HG03342 (cell line): Measurements from ENCODE around the gene SNTN.
"Not testable (repeated sequence)": the region's sequence is repeated elsewhere in the genome, so short reads cannot be mapped to it uniquely, and the experiment has no call there.

Experiments
- ATAC-seq: cut with Tn5 transposase; IDR thresholded peaks from one replicate; pipeline ENCODE4 v1.9.1; 2021; ENCODE audit warnings: mild to moderate bottlenecking, moderate library complexity; ENCODE audit not compliant: unreplicated experiment

Gene SNTN

DNA sequence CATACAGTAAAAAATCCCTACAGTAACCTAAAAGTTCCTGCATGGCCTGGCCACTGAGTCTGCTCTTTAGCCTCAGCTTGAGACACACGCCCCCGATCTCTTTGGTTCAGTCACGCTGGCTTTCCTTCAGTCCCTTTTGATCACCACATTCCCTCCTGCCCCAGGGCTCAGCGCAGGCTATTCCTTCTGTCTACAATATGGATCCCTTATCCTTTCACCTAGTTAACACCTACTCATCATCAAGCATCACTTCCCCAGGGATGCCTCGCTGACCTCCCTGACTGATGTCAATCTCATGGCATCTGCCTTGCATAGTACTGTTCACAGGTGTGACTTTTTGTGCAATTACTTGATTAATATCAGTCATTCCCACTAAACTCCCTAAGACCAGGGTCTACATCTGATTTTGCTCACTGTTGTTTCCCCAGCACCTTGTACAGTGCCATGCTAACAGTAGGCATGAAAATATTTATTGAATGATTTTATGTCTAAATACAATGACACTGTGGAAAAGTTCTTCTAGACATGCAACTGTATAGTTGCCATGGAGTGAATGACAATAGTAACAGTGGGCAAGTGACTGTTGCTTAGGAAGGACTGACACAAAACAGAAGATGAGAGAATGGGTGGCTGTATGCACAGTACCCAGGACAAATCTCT lies at the start of gene SNTN:
Gene SNTN (plus strand): TSS at position 610 of the 660 bp plus-strand sequence. CDS start 13 bp downstream, at position 623.
- ATAC-seq, result no peak

DNA sequence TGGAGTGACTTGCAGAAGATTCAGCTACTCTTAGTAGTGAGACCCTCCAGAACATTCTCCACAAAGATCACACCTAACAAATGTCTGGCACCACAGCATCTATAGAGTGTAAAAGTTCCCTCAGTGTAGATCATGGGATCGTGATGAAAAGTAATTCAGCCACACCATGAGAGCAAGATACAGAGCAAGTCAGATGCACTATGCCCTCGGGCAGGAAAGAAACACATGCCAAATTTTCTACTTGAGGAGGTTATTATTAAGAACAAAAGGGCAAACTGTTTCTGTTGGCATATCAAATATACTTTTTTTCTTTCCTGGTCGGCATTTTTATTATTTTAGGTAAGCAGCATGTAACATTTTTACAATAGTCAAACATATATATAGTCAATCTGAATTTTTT lies 44.8 kb upstream of the SNTN start:
- ATAC-seq, result no peak

DNA sequence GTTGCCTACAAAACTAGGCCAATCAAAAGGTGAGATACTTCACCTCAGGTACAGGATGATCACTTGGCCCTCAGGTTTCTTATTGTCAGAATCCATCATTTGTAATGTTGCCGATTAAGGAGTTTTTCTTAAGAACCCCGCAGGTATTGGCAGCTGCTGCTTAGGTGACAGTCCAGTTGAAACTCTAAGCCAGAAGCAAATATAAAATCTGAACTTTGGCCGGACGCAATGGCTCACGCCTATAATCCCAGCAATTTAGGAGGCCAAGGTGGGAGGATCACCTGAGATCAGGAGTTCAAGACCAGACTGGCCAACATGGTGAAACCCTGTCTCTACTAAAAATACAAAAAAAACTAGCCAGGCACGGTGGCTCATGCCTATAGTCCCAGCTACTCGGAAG lies 43.1 kb upstream of the SNTN start:
- no peak for ATAC-seq

DNA sequence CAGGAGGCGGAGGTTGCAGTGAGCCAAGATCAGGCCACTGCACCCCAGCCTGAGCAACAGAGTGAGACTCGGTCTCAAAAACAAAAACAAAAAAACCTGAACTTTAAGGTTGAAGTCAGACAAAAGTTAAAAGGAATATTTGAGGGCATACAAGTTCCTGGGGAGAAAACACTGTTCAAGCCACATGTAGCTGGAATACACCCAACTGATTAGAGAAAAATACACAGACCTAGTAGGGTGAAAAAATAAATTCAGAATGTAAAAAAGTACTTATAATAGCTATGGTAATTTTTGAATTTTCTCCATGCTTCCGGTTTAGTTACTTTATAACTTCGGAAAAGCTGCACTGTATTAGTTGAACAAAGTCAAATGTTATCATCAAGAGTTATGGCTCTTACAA lies 42.6 kb upstream of the SNTN start:
- no peak for ATAC-seq

DNA sequence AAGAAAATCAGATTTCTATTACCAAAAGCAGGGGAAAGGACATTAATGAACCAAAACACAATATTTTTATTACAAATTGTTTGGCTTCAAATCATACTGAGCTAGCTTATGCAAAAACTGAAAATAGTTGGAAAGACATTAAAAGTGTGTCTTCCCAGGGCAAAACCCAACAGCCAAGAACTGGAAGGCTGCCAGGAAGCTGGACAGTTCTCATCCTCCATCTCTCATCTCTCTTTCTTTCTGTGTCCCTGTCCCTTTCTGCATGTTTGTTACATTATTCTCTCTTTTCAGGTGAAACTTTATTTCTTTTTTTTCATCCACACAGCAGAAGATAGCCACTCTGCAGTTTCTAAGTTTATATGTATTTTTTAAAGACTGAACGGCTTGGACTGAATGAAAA lies 41.1 kb upstream of the SNTN start:
- no peak for ATAC-seq

DNA sequence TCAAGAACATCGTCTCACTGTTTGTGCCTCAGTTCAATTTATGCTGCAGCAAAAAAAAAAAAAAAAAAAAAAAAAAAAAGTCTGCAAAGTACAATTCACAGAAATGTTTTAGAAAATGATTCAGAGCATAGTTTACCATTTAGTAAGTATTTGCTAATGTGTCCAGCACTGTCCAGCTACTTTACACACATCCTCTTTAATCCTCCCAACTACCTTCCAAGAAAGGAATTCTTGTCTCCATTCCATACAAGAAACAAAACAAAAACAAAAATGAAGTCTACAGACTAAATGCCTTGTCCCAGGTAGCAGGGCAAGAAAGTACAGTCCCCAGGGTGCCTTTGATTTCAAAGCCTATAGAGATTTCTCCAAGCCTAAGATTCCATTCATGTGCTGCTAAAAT lies 38.9 kb upstream of the SNTN start:
- no peak for ATAC-seq

DNA sequence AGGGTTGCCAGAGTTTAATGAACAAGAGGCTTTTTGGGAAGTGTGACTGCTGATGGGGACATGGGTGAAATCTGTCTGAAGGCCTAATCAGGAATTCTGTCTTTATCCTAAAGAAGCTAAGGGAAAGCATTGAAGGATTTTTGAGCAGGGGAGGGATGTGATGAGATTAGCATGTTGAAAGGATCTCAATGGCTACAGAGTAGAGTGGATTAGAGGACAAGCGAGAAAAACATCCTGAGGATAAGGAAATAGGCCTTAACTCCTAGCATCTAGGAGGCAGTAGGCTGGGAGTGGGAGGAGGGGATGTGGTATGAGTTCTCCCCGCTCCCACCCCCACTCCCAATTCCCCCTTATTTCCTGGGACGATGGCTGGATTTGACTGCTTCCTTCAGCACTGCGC lies 35.1 kb upstream of the SNTN start:
- no peak for ATAC-seq

DNA sequence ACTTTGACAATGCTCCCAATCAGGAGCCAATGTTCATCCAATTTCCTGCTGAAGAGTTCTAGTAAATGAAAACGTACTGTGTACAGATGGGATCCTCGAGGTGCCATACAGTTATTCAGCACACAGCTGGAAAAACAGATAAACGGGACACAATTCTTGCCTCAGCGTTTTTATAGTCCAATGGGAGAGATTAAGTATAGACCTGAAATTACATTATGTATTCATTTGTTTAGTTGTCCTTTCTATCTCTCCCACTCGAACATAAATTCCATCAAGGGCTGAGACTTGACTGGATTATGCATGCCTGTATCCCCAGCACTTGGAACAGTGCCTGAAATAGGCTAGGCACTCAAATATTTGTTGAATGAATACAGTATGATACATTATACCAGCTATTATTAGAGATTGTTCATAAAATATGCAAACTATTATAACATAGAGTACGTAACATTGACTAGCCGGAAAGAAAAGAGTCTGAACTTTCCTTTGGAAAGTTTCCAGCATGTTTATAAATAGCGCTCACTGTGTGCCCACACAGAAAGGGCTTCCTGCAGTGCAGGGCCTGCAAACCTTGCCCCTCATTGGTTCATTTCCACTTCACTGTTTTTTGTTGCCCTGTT lies 27.4 kb upstream of the SNTN start:
- no peak for ATAC-seq

DNA sequence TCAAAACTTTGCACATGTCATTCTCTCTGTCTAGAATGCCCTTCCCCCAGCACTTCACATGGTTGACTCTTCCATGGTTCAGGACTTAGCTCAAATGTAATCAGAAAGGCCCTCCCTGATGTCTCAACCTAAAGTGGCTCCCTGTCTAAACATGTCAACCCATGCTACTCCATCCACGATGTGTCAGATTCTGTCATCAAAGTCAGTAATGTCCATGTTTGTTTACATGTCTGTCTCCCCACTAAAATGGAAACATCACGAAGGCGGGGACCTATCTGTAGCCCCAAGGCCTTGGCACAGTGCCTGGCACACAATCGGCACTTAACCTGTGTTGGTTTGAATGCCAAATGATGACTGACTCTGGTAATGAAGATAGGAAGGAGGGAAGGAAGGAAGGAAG lies 20.8 kb upstream of the SNTN start:
- no peak for ATAC-seq

DNA sequence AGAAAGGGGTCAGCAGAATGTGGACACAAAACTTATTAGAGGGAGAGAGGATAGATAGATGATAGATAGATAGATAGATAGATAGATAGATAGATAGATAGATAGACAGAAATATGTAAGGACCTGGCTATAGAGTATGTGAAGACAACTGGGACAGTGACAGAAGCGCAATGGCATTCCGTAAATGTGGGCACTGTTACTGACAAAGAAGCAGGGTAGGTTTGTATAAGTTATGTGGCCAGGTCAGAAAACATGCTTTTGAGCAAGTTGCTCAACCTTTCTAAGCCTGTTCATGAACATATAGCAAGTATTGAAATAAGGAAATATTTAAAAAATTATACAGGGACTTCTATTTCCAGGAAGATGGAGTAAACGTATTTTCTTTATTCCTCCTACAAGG lies 17.3 kb upstream of the SNTN start:
- ATAC-seq, result no peak

DNA sequence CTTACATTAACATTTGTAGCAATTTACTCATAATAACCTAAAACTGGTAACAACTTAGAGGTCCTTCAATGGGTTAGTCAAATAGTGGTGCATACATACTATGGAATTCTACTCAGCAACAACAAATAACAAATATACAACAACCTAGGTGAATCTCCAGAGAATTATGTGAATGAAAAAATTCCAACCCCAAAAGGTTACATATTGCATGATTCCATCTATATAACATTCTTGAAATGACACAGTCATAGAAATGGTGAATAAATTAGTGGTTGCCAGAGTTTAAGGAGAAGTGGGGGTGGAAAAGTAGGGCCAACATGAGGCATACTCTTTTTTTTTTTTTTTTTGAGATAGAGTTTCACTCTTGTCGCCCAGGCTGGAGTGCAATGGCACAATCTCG lies 12.7 kb upstream of the SNTN start:
- ATAC-seq, result no peak

DNA sequence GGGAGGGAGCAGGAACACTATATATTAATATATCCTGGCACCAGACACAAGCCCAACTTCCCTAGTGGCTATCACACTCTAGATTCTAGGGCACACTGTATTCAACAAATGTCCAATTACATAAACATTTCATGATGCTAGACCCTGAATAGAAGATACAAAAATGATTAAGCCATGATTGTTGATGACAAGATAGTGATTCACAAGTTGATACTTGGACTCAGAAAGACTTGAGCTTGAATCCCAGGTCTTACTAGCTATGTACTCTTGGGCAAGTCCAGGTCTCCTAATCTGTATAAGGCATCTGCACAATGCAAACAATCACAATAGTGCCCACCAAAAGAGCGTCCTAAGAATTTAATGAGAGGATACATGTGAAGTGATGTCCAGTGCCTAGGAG lies 10.0 kb upstream of the SNTN start:
- no peak for ATAC-seq

DNA sequence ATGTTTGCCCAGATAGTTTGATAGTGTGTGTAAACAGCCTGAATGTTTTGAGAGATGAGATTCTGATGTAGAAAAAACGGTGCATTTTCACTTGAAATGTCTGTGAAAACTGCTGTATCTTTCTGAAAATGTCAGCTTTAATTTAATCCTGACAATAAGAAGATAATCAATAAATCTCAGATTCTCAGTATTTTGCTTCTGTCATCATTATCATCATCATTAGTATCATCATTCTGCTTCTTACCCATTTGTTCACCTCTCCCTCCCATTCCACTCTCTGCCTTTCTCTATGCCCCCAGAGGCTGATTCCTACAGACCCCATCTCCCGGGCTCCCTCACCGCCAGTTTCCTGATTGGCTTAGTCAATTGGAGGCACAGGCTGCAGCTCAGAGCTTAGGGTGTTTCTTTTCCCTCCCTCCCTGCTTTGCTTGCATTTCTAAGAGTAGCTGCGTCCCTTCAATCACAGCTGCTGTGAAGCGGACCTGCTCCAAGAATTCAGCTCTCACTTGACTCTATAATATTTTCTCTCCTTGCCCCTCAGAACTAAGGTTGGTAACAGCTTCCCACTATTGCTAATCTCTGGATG lies 8.2 kb upstream of the SNTN start:
- ATAC-seq, result no peak

DNA sequence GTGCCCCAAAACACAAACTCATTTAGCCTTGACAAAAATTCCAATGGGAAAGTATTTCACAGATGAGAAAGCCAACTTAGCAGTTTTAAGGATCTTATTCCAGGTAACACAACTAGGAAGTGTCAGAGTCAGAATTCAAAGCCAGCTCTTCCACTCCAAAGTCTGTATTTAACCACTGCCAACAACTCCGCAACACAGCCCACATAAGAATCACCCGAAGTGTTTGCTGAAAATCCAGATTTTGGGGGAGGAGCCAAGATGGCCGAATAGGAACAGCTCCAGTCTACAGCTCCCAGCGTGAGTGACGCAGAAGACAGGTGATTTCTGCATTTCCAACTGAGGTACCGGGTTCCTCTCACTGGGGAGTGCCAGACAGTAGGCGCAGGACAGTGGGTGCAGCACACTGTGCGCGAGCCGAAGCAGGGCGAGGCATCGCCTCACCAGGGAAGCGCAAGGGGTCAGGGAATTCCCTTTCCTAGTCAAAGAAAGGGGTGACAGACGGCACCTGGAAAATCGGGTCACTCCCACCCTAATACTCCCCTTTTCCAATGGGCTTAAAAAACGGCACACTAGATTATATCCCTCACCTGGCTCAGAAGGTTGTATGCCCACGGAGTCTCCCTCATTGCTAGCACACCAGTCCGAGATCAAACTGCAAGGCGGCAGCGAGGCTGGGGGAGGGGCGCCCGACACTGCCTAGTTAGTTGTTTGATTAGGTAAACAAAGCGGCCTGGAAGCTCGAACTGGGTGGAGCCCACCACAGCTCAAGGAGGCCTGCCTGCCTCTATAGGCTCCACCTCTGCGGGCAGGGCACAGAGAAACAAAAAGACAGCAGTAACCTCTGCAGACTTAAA lies 7.3 kb upstream of the SNTN start:
- not testable (repeated sequence) for ATAC-seq

DNA sequence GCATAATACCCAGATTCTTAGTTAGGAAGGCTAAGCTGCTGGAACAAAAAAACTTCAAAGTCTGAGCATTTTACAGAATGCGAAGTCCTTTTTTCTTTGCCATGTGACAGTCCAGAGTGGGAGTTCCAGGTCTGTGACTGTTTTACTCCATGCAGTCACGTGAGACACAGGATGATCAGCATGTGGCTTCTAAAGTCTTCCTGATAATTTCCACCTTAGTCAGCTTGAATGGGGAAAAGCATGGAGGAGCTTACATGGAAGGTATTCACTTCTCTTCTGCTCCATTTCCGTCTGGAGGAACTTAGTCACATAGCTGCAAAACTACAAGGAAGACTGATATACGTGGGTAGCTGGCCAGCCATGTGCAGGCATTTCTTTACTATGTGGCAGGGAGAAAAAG lies 1.7 kb downstream of the SNTN start:
- ATAC-seq, result no peak

DNA sequence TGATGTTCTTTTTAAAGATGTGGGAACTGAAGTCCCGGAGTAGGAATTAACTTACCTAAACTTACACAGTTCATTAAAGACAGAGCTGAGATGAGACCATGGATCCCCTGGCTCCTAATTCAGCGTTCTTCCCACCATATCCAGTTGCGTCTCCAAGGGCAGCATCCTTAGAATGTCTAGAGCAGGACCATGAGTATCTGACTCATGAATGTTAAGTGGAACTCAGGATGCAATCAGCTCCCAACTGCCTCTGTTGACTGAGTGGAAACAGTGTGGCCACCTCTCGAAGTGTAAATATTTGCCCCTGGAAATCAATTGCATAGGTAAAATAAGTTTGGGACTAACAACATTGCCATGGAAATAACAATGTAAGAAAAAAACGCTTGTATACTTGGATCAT lies 2.5 kb downstream of the SNTN start:
- ATAC-seq, result no peak

DNA sequence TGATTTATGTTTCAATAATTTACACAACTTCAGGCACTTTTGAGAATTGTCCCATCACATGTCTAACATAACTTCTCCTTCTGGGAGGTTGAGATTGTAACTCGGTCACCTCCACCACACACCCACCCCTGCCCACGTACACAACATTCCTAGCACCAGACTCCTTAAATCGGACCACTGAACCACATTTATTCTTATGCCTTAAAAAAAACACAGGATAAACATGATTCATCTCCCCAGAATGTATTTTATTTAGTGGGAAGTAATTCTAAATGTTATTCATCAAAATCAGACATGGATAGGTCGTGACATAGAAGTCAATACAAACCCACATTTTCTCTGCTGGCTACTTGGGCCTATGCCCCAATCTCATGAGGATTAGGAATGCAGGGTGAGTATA lies 3.0 kb downstream of the SNTN start:
- ATAC-seq, result no peak

DNA sequence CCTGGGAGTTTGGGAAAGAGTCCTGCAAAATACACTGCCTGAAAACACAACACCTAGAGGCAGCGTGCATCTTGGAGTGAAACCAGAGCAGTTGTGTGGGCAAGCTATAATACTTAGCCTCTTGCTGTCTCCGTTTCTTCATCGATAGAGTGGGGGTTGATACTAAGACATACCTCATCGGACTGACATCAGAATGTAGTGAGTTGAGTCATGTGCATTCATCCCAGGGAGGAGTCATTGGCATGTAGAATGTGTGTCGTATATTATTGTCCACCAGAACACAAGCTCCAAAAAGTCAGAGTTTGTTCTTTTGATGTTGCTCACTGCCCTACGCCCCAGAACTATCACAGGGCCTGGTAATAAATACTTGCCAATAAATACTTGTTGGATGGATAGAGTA lies 4.3 kb downstream of the SNTN start:
- no peak for ATAC-seq

DNA sequence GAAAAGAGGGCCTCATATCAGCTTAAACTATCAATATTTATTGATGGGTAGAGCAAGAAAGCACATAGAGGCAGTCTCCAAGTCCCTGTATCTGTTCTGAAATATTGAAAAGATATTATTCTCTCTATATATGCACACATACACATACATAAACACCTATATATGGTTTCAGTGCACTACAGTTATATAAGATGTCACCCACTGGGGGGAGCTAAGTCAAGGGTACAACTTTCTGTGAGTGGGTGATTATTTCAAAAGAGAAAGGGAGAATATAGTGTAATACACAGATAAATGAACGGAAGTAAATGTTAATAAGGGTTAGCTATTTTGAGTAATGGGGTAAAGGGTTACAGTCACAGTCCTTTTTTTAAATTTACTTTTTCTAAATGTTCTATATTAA lies 8.8 kb downstream of the SNTN start:
- no peak for ATAC-seq

DNA sequence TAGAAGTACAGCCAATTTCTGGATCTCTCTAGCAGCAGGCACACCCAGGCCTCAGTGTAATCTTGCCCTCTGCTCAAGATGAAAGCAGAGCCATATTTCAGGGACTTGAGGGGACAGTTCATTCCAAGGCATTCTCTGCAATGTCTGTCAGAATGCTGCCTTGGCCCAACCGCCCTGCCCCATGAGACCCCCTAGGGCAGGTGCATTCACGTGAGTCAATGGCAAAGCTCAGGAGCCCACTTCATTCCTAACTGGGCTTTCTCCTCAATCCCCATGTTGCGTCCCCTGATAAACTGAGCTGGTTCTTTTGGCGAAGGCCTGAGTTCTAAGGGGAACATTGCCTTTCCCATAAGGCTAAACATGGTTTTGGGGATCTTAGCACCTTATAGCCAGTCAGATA lies 9.5 kb downstream of the SNTN start:
- no peak for ATAC-seq

DNA sequence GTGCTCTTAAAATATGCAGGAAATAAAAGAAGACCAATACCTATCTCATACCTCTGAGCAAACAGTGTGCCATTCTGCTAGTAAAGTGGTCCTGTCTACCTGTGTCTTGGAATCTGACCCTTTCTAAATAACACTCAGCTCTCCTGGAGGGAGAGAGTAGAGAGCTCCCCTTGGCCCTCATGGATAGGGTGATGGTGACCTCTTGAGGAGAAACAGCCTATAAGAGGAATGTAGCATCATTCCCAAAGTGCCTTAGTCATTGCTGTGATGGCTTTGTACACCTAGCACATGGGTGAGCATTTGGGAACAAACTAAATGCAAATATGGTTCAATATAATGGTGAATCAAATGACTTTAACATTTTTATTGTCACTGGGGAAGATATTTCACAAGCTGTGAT lies 10.0 kb downstream of the SNTN start:
- ATAC-seq, result no peak

DNA sequence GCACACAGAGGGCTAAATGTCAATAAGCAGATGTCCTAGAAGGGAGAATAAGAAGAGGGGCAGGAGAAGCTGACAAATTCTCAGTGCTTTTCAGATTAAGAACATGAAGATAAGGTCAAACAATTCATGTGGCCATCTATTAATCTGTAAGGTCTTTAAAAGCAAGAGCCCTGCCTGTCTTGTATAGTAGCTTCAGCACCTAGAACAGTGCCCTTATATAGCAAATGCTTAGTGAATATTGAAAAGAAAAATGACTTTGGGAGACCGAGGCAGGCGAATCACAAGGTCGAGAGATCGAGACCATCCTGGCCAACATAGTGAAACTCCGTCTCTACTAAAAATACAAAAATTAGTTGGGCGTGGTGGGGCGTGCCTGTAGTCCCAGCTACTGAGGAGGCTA lies 18.1 kb downstream of the SNTN start:
- no peak for ATAC-seq
